GM21619 (cell line): ENCODE data around the gene PNMA8B.
"Not testable (repeated sequence)": the region's sequence is repeated elsewhere in the genome, so short reads cannot be mapped to it uniquely, and the experiment has no call there.

Experiments used
- ATAC-seq: cut with Tn5 transposase; IDR thresholded peaks from one replicate; pipeline ENCODE4 v1.9.1; 2021; ENCODE audit not compliant: unreplicated experiment

PNMA8B gene

GRCh38 chr19:46514589-46515289 is 19.1 kb upstream of the PNMA8B start:
- ATAC-seq: no peak

DNA sequence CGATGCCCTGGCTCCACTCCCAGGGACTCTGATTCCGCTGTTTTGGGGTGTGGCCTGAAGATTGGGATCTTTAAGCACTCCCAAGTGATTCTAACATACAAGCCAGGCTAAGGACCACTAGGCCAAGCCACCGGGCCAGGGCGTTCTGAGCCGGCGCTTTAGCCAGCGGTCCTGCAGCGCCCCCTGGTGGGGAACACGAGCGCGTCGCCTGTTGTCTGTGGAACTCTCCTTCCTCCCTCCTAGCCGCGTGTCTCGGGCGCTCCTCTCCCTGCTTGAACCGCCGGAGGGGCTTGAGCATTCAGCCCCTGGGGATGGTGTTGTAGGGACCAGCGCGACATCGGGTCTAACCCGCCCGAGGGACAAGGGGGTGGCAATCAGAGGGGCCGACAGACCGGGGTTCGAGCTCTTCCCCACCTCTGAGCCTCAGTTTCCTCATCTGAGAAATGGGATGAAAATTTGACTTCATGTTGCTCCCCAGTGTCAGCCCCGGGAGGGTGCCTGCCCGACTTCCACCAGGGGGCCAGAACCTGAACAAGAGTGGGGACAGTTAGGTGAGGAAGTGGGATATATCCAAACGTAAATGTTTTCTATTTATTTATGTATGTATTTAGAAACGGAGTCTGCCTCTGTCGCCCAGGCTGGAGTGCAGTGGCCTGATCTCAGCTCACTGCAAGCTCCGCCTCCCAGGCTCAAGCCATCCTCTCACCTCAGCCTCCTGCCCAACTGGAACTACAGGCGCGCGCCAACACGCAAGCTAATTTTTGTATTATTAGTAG is 18.0 kb upstream of the PNMA8B start:
- no peak for ATAC-seq

GRCh38 chr19:46511237-46511636 is 15.6 kb upstream of the PNMA8B start:
- no peak for ATAC-seq

GRCh38 chr19:46508206-46508605 is 12.5 kb upstream of the PNMA8B start:
- ATAC-seq: no peak

GRCh38 chr19:46503848-46504453 is 8.3 kb upstream of the PNMA8B start:
- no peak for ATAC-seq

DNA sequence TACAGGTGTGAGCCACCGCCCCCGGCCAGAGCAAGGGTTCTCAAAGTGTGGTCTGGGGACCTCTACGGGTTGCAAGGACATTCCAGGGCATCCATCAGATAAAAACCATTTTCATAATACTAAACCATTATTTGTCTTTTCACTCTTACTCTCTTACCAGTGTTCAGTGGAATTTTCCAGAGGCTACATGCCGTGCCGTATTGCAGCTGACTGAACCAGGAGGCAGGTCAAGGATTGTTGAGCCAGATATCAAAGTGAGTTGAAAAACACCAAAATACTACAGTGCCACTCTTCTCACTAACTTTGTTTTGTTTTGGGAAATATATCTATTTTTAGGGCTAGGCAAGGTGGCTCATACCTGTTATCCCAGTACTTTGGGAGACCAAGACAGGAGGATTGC is 7.2 kb upstream of the PNMA8B start:
- ATAC-seq: no peak

DNA sequence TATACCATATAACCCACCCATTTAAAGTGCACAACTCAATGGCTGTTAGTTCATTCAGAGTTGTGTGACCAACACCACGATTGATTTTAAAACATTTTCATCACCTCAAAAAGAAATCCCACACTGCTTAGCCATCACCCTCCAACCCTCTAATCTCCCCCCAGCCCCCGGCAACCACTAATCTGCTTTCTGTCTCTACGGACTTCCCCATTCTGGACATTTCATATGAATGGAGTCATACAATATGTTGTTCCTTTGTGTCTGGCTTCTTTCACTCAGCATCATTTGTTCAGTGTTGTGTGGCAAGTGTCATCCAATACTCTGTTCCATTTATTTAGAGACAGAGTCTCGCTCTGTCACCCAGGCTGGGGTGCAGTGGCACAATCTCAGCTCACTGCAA is 4.0 kb upstream of the PNMA8B start:
- no peak for ATAC-seq

GRCh38 chr19:46497773-46498172 is 2.1 kb upstream of the PNMA8B start:
- no peak for ATAC-seq

- not testable (repeated sequence) for ATAC-seq
These were observed 1.2 kb upstream of the PNMA8B start for GRCh38 chr19:46496886-46497285.

GRCh38 chr19:46496304-46496703 is 637 bp upstream of the PNMA8B start:
- no peak for ATAC-seq

GRCh38 chr19:46494941-46495785 is 504 bp downstream of the PNMA8B start:
- ATAC-seq: no peak

GRCh38 chr19:46494146-46494940 is 1.3 kb downstream of the PNMA8B start:
- ATAC-seq: no peak

- no peak for ATAC-seq
These were observed 2.2 kb downstream of the PNMA8B start for GRCh38 chr19:46493236-46494145.

GRCh38 chr19:46492841-46493235 is 2.8 kb downstream of the PNMA8B start:
- no peak for ATAC-seq

DNA sequence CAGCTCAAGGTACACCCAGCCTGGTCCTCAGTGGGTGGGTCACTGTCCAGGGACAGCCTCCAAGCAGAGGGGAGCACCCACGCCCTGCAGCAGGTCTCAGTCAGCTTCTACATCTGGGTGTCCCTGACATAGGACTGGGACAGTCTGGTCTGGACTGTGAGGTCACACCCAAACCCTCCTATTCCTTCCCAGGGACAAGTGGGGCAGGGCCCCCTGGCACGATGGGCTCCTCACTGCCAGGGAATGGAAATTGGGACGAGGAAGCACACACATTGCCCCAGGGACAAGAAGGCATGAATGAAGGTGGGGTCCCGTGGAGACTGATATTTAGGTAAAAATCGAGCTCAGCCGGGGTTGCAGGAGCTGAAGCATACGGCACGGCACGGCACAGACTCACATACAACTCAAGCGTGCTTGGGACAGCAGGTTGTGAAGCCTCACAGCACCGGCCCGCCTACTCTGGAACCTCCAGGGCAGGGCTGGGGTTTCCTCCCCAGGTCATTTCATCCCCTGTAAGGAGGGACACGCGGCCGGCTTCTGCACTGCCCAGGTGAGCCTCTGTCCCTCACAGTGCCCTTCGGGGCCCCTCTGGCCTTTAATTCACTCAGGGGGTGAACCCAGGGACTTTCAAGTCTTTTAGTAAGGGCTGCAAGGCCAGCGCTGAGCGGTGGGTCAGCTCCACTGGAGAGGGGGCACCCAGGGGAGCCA is 3.5 kb downstream of the PNMA8B start:
- ATAC-seq: no peak

DNA sequence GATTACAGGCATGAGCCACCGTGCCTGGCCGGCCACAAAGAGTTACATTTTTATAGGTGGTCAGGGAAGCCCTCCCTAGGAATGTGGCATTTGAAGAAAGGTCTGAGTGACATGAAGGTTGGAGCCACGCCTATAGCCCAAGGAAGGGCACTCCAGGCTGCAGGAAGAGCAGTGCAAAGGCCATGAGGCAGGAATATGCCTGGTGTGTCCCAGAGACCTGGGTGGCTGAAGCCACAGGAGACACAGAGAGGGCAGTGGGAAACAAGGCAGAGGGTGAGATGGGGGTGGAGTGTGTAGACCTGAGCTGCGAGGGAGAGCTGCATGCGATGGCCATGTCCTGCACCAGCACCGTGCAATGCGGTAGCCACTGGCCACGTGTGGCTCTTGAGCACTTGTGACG is 4.9 kb downstream of the PNMA8B start:
- ATAC-seq: no peak

GRCh38 chr19:46489445-46490272 is 6.0 kb downstream of the PNMA8B start:
- ATAC-seq: no peak

- no peak for ATAC-seq
These were observed 7.1 kb downstream of the PNMA8B start for GRCh38 chr19:46488551-46488950.
